Measurements from ENCODE around the gene ALDH1L1.
A peak's percentile ranks its signal among the peaks of the same experiment; 100 is the strongest.

ALDH1L1 gene

DNA sequence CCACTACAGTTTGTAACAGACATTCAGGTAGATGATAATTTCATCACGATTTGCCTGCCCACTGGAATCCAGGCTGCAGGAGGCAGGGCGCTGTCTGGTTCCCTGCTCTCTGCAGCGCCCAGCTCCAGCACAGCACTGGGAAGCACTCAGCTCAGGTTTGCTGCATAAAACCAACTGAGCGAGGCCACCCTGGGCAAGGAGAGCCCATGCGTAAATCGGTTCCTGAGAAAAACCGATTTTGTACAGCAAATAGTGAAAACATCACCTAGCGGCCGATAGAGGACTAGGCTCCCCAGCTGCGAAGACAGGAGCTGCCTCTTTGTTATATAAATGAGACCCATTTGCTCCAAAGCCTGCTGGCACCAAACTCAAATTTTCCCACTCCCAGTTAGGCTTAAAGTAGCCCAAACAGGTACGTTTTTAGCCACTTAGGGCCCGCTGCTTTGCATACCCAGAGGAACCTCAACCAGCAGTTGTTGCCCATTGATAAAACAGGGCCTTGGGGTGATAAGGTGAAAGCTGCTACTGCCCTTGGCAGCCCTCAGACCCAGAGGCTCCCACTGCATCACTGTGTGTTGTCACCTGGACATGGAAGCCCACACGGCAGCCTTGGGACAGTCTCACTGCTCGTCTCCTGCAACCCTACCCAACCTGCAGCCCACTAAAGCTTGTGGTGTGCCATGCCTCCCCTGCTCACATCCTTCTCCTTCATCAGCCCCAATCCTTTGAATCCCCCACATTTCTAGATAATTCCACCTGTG, 47.5 kb downstream of the ALDH1L1 start:
- peak in 1 of 2 donors; percentile 2 for DNase-seq

DNA sequence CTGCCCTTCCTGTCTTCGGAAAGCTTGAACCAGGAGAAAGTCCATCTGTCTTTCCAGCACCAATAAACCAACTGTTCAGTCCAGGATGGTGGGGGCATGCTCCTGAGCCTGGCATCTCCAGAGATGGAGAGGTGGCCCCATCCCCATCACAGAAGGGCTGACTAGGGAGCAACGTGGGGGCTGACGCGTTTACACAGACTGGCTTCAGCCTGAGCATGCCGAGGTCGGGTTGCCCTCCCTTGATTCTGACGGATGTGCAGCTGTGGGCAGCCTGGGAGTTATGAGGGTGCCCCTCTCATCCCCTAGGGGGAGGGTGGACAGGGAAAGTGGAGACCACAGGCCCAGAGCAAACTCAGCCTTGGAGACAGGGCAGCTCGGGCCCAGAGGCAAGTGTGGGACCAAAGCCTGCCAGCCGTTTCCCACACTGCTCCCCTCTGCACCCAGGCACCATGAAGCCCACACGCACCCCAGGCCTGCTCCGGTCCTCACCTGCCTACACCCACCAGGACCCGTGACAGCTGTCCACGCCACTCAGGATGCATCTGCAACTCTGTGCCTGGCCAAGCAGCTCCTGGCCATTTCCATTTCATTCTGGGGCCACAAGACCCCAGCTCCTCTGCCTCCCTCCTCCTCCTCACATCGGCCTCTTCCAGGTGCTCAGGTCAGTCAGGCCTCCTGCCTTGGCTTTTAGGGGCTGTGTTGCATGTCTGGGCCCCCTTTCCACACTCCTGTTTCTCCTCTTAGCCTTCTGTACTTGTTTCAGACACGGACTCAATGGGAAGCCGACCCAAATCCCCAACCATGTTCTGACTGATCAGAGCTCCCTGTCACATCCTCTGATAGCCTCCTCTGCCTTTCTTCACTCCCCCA, 48.3 kb downstream of the ALDH1L1 start:
- DNase-seq: no peak

DNA sequence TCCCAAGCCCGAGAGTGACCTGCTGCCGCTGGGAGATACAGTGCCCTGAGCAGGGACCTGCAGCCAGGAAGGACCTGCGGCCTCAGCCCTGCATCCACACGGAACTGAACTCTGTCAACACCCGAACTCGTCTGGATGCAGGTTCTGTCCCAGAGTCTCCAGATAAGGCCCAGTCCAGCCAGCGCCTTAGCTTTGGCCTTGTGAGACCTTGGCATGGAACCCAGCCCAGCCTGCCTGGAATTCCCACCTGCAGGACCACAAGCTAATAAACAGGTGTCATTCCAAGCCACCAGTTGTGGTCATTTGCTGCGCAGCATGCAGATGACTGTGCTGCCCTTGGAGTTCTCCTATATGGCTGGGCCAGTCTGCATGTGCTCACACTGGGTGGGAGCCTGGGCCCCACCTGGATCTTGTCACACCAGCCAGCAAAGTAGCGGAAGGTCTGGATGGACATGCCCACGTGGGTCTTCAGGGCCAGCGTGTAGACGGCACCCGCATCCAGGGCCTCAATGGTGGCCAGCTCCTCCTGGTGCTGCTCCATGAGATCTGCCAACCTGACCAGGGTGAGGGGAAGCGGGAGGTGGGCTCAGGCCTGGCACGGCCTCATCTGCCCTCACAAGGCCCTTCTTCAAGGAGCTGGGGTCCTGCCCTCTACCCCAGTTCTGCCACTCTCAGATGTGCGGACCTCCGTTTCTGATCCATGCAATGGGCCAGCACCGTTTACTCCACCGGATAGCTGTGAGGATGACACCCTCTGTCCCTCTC, 49.2 kb downstream of the ALDH1L1 start:
- DNase-seq: no peak

DNA sequence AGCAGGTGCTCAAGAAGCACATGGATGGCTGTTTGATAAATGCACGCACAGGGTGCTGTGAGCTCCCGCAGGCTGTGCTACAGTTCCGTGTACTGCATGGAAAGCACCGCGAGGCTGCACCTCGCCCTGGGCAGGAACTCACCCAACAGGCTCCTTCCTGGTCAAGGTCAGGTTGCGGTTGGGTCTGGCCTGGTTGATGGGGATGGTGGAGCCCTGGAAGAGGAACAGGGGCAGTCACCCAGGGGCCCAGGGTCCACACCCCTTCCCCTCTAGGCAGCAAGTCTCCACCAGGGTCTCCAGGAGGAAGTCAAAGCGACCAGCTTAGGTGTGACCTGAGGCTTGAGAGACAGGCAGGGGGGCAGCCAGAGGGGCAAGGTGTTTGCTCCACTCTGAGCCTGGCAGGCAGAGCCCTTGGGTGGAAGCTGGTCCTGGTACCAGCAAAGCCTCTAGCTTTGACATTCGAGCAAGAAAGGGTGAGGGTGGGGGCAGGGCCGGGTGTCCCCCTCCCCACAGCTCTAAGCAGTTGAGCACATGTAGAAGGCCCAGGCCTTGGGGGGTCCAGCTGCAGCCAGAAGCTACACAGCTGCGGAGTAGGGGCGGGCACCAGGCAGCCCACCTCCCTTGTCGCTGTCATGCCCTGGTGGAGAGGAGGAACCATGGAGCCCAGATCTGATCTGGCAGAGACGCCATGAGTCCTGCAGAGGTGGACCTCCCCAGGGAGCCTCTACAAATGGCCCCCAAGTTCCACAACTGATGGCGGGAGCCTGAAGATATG, 50.1 kb downstream of the ALDH1L1 start:
- DNase-seq: no peak

DNA sequence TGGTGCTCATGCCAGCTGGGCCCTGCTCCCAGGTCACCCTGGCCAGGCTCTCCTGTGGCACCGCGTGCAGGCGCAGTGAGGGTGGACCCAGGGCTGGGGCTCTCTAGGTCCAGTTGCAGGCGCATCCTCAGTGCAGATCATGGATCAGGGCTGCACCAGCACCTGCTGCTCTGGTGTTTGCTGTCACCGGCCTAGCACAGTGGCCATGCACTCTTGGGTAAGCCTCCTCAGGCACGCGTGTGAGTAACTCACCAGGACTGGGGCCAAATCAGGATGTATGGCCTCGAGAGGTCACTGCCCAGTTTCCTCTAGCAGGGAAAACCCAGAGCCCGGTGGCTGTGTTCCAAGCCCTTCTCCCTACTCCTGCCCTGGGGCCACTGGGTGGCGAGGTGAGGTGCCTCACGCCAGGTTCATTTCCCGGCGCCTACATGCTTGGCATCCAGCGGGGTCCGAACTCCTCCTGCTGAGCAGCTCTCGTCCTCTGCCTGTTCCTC, 50.9 kb downstream of the ALDH1L1 start:
- DNase-seq: no peak

DNA sequence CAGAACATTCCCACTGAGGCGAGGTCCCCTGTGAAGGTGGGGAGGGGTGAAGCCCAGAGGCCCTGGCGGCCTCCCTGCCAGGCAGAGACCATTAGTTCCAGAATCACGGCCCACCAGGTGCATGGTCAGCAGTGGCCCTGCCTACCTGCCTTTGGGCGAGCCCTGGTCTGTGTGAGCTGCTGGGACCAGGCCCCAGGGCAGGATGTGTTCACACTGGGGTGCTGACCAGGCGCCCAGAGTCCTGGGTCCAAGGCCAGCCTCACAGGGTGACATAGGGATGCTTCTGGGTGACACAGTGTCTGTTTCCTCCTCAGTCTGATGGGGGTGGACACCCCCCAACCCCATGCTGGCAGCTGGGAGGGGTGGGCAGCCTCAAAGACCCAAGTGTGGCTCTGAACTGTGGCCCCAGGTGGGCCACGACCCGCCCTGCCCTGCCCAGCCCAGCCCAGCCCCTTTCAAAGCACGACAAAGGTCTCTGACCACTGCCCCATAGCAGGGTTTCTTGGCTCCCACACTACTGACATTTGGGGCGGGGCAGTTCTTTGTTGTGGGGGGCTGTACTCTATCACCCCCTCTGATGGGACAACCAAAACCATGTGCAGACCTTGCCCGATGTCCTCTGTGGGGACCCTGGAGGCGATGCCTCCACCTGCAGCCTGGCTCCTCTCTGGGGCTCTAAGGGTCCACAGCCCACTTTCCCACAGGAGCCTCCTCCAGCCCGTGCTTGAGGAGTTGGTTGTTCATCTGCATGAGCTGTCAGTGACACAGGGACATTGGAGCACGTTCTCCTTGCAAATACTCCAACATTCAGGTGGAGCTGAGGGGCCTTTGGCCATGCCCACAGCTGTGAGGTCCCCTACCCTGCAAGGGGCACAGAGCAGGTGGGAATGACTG, 51.6 kb downstream of the ALDH1L1 start:
- no peak for DNase-seq

DNA sequence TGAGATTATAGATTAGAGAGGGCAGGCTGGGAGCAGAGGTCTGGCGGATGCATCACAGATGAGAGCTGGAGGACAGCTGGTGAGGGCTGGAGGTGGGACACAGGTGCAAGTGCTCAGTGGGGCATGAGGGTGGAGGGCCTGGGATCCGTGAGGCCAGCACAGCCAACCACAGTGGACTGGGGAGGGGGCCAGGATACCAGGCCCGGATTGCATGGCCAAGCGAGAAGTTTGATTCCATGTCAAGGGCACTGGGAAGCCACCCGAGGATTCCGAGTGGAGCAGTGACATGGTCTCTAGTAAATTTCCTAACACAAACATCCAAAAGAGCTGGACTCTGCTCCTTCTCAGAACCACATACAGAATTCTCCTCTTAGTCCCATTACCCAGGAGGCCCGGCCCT, 52.5 kb downstream of the ALDH1L1 start:
- DNase-seq: no peak

DNA sequence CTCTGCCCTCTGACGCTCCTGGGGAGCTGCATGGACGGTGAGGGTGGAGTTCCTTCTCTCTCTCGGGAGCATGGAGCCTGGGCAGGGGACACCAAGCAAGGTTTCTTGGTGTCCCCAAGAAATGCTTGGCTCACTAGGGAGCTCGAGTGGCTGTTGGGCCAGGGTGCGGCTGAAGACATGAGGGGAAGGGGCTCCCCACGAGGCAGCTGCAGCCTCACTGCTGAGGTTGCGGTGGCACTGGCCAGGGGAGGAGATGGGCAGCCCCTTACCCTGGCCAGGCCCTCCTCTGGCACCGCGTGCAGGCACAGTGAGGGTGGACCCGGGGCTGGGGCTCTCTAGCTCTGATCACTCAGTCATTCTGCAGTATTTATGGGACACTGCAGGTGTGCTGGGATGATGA, 52.9 kb downstream of the ALDH1L1 start:
- DNase-seq: no peak

DNA sequence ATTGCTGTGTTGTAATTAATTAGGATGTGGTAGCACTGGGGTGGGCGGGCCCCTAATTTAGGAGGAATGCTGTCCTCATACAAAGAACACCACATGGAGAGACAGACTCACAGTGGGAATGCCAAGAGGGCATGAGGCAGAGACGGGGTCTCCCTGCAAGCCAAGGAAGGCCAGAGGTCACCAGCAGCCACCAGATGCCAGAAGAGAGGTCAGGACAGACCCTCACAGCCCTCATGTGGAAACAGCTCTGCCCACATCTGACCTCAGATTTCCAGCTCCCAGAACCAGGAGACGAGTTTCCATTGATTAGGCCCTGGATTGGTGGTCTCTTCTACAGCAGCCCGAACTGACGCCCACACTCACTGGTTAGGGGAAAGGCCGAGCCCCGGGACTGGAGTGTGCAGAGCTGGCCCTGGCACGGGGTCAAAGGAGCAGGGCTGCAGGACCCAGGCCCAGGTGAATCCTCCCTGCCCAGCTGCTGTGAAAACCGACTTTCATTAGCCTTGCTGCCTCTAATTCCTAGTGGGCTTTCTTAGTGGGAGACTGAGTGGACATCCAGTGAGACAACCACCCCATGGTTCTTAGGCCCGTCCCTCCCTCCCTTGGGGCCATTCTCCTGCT, 53.5 kb downstream of the ALDH1L1 start:
- no peak for DNase-seq

DNA sequence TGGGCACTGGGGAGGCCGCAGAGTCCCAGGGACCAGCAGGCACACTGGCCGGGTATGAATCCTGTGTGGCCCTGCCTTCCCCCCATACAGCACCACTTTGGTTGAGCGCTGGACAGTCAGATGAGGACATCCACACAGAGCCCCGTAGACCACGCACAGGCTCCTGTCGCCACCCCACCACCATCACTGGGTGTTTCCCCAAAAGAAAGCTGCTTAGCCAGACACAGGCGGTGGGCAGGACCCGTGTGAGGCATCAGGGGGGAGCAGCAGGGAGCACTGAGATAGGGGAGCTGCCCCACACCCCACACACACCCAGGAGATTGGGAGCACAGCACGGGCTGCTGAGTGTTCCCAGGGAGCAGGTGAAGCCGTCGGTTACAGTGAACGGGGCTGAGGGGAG, 54.1 kb downstream of the ALDH1L1 start:
- no peak for DNase-seq

DNA sequence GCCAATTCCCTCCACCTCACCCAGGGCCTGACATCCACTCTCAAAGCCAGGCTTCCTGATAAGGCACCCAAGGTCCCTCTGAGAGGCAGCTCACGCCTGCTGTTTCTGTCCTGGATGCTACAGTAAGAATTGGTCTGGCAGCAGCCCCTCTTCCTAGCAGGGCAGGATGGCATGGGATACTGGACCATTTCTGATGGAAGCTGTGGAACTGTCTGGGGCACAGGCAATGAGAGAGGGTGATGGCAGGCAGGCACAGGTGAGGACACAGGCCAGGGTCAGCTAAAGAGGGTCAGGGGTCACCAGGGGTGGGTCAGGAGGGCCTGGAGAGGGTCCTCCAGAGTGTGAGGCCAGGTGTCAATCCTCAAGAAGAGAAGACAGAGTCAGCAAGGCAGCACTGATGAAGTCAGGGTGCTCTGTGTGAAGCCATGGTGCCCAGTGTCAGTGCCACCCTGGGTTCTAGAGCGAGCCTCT, 54.6 kb downstream of the ALDH1L1 start:
- DNase-seq: no peak

DNA sequence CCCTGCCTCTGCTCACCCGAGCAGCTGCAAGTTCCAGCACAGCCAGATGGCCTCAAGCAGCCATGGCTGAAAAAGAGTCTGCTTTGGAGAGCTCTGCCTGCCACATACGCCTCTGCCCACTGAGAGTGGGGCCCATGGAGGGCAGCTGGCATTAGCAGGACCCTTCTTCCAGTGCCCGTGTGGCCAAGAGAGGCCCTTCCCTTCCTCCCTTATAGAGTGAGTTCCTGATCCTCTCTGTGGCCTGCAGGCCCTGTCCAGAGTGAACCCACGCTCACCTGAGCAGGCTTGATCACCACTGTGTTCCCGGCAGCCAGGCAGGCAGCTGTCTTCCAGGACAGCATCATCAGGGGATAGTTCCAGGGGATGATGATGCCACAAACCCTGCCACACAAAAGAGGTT, 55.0 kb downstream of the ALDH1L1 start:
- no peak for DNase-seq

DNA sequence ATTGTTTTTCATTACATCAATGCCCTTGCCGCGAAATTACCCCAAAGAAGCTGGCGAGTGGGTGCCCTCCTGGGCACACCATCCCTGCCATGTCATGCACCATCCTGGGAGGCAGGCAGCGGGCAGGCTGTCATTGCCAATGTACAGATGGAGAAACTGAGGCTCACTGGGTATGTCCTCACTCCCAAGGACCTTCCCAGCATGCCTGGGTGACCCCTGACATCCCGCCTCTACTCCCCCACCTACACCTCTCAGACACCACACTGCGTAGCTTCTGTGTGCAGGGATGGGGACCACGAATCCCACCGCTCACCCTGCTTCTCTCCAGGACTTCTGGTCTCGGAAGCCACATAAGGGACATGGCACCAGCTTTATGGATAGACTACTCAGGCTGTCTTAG, 55.5 kb downstream of the ALDH1L1 start:
- no peak for DNase-seq

DNA sequence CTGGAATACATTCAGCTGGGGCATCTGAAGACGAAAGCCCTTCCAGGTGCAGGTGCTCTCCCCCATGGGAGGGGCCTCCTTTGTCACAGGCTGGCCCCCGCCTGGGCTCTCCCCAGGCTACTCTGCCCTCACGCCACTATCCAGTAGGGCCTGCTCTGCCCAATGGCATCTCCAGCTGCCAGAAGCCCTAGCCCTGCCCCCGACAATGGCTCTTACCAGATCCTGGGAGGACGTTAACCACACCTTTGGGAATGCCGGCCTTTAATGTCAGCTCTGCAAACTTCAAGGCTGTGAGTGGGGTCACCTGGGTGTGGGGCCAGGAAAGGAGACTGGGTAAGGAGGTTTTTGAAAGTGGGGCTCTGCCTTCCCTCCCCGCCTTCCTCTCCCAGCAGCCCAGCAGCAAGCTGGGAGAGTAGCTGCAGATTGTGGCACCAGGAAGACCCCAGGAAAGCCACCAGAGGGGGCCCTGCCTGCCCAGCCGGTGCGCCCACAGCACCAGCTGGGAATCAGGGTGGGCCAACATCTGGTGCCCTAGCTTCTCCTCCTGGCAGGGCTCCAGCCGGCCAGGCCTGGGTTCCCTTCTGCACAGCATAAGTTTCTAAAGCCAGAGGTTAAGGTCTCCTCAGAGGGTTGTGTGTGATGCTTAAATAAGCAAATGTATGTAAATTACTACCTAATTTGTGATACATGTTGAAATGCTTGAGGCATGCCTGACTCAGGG, 56.1 kb downstream of the ALDH1L1 start:
- DNase-seq: no peak

DNA sequence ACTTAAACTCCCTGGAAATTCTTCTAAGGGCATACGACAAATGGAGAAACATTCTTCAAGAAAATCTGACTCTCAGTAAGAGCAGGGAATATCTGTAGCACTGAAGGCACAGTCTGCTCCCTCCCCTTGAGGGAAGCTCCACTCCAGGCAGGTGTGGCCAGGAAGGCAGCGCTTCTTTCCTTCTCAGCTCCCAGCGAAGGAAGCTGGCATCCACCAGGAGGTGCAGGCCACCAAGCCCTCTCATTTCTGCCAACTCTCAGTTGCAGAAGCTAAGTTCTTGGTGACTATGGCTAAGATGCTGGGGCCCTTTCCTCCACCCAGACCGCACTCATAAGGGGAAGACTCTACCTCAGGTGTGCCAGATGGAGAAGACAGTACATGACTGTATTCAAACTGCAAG, 58.8 kb downstream of the ALDH1L1 start:
- DNase-seq: no peak

DNA sequence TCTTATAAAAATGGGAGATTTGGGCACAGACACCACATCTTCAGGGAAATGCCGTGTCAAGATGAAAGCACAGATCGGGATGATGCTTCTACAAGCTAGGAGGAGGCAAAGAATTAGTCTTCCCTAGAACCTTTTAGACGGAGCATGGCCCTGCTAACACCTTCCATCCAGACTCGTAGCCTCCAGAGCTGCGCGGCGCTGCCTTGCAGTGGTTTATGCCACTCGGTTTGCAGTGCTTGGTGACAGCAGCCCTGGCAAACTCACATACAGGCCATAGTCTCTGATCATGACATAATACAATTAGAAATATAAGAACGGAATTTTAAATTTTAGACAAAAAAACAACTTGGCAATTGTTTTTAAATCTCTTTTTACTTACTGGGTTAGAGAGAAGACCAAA, 59.3 kb downstream of the ALDH1L1 start:
- no peak for DNase-seq

DNA sequence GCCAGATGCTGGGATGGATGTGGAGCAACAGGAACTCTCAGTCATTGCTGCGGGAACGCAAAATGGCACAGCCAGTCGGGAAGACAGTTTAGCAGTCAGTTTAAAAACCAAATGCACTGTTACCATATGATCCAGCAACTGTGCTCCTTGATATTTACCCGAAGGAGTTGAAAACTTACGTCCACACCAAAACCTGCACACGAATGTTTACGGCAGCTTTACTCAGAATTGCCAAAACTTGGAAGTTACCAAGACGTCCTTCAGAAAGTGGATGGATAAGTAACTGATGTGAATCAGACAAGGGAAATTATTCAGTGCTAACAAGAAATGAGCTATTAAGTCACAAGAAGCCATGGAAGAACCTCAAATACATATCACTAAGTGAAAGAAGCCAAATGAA, 60.4 kb downstream of the ALDH1L1 start:
- no peak for DNase-seq

DNA sequence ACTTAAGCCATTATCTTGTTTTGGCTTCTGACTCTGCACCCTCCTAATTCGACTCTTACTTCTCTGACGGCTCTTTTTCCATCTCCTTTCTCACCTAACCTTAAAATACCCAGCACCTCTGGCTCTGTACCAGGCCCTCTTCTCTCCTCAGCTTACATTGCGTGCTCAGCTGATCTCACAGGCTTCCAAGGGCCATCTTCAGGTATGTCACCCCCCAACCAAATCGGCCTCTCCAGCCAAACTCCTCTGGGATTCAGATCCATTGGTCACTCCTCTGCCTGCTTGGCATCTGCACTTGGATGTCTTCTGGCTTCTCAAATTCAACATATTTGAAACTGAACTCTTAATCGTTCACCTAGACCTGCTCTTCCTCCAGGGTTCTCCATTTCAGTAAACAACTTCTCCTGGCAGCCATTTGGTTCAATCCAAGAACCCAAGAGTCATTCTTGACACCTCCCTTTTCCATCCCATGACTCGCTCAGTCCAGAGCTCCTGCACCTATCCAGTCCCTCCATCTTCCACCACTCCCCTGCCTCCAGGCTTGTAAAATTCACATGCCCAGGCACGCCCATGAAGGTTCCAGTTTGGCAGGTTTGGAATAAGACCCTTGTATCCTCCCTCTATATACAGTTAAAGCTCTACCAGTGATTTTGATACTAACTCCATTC, 61.2 kb downstream of the ALDH1L1 start:
- no peak for DNase-seq

DNA sequence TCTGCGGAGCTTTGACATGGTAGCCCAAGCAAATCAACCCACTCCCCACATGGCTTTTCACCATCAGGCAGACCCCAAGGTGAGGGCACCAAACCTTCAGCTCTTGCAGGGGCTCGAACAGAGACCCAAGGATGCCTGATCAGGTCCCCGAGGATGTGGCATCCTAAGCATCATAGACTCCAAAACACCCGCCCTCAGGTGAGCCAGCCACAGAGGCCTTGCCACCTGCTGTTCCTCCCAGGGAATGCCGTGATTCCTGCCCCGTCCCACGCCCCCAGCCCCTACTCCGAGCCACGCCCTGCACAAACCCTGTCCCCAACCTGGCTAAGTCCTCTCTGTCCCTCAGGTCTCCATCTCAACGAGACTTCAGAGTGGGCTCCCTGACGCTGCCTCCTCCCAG, 61.8 kb downstream of the ALDH1L1 start:
- no peak for DNase-seq

DNA sequence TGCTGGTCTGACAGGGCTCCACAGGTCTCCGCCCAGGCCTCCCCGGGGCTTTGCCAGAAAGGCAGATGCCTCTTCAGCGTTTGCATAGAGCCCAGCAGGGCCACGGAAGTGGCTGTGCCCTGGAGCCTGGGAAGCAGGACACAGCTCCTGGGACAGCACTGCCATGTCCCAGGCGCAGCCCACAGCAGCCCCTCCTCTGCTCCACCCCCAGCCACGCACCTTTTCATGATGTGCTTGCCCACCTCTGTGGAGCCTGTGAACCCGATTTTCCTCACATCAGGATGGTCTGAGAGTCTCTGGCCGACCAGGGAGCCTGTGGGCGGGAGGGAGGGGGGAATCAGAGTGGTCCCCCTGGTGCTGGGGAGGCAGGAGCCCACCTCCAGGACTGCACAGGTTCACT, 62.6 kb downstream of the ALDH1L1 start:
- DNase-seq: no peak
